ENCODE data around the gene ZNF133.

- TF ChIP-seq CTCF (IDR thresholded peaks at IDR 0.05; ENCODE audit: poor library complexity, severe bottlenecking) (no peak), EZH2 (IDR thresholded peaks at IDR 0.05; ENCODE audit: borderline replicate concordance, insufficient read depth, low read length, poor library complexity, severe bottlenecking) (no peak)
Observed at GRCh38 chr20:18310592-18310991, 22.3 kb downstream of the ZNF133 start.

Data from neural cell (in vitro differentiated cells).